ENCODE measurements around the gene GNB1L.

The GNB1L gene

DNA sequence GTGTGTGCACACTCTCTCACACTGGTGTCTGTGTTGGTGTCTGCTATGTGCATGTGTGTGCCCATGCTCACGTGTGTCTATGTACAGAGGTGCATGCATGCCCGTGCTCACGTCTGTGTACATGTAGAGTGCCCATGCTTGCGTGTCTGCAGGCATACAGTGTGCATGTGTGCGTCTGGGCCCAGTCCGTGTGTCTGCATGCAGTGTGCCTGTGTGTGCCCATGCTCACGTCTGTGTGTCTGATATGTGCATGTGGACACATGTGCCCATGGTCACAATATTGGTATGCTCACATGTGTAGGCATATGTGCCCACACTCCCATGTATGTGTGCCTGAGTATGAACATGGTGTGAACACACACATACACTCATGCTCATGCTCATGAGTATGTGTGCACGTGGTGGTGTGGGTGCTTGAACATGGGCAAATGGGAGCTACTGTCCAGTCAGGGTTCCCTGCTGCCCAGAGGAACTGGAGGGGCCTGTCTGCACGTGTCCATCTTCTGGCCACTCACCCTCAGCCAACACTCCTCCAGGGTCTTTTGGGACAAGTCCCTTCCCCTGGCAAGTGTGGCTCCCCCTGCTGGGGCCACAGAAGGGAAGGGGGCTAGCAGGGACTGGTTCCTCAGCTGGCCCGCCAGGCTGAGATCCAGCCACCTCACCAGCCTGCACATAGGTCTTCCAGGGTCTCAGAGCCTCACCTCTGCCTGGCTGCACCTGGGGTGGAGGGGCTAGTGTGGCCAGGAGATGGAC, 101.4 kb downstream of the GNB1L start:
- Histone ChIP-seq H3K4me3 (replicated peaks; ENCODE audit: insufficient read depth, low read length) (no peak overlapping the region), H3K27ac (replicated peaks) (no peak overlapping the region), H3K27me3 (ENCODE audit: insufficient read depth, poor library complexity, severe bottlenecking) (peaks cover 45% of the 10 kb centered on the region)
- no peak for DNase-seq (ENCODE audit: low read depth in 1 of 2, low spot score in 1 of 2)
- TF ChIP-seq GABPA (IDR thresholded peaks at IDR 0.05; ENCODE audit: low read depth), result no peak
- no peak for TF ChIP-seq CTCF (IDR thresholded peaks at IDR 0.05; ENCODE audit: insufficient read depth, low read length)
- no peak for TF ChIP-seq SPI1 (IDR thresholded peaks at IDR 0.05; ENCODE audit: borderline replicate concordance, low read depth)
- TF ChIP-seq POLR2AphosphoS5 (IDR thresholded peaks at IDR 0.05; ENCODE audit: low read depth), result no peak
- no peak for TF ChIP-seq REST (IDR thresholded peaks at IDR 0.05; ENCODE audit: insufficient replicate concordance, low read depth)

DNA sequence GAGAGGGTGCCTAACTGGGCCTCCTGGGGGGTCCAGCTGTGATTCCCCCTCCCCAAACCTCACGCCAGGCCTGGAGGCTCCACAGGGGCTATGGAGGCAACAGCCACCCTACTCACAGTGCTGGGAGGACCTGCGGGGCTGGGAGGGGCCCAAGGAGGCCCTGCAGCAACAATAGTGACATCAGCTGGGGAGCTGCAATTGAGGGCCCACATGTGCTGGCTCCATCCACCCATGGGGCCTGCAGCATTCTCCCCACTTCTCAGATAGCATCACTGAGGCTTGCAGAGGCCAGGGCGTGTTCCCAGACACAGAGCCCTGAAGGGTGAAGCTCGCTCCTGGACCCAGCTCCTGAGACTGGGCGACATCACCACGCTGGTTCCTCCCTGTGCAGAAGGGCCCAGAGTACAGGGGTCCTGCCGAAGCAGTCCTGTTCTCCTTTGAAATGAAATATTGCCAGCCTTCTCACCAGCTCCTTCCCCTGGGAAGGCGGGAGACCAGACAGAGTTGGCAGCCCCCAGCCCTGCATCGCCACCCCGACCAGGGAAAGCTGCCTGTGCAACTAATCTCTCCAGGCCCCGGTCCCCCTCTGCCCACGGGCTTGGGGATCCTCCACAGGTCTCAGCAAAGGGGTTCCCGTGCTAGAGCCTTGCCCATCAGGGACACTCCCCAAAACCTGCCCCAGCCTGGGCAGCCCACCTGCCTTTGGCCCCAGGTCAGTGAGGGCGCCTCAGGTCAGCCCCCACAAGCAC, 103.0 kb downstream of the GNB1L start:
- no peak for DNase-seq (ENCODE audit: low read depth in 1 of 2, low spot score in 1 of 2)
- TF ChIP-seq CTCF (IDR thresholded peaks at IDR 0.05; ENCODE audit: insufficient read depth, low read length) (no peak), SPI1 (IDR thresholded peaks at IDR 0.05; ENCODE audit: borderline replicate concordance, low read depth) (no peak), POLR2AphosphoS5 (IDR thresholded peaks at IDR 0.05; ENCODE audit: low read depth) (no peak), REST (IDR thresholded peaks at IDR 0.05; ENCODE audit: insufficient replicate concordance, low read depth) (no peak), GABPA (IDR thresholded peaks at IDR 0.05; ENCODE audit: low read depth) (no peak)
- peaks cover 30% of the 10 kb centered on the region for H3K27me3 ChIP-seq (ENCODE audit: insufficient read depth, poor library complexity, severe bottlenecking)
- H3K27ac ChIP-seq (replicated peaks), result no peak overlapping the region
- no peak overlapping the region for H3K4me3 ChIP-seq (replicated peaks; ENCODE audit: insufficient read depth, low read length)

GRCh38 chr22:19750507-19751490, 103.9 kb downstream of the GNB1L start:
- no peak for DNase-seq (ENCODE audit: low read depth in 1 of 2, low spot score in 1 of 2)
- Histone ChIP-seq H3K4me3 (replicated peaks; ENCODE audit: insufficient read depth, low read length) (no peak overlapping the region), H3K27ac (replicated peaks) (no peak overlapping the region), H3K27me3 (ENCODE audit: insufficient read depth, poor library complexity, severe bottlenecking) (peaks cover 21% of the 10 kb centered on the region)
- TF ChIP-seq SPI1 (IDR thresholded peaks at IDR 0.05; ENCODE audit: borderline replicate concordance, low read depth) (no peak), POLR2AphosphoS5 (IDR thresholded peaks at IDR 0.05; ENCODE audit: low read depth) (no peak), REST (IDR thresholded peaks at IDR 0.05; ENCODE audit: insufficient replicate concordance, low read depth) (no peak), CTCF (IDR thresholded peaks at IDR 0.05; ENCODE audit: insufficient read depth, low read length) (no peak), GABPA (IDR thresholded peaks at IDR 0.05; ENCODE audit: low read depth) (no peak)
